Lower leg skin (tissue), 4 donors: ENCODE results near the gene CHCHD5. TPM values are rescaled to one million over a fixed set of nuclear protein-coding genes. Genes with fewer than 3 reads are reported as not detected.
A peak's percentile ranks its signal among the peaks of the same experiment; 100 is the strongest.

Experiments
- DNase-seq, 2 donors: peaks; one replicate each; pipeline ENCODE4 v3.0.0-alpha.2; 2019; ENCODE audit warnings: low spot score in 2 of 2
- H3K4me3 ChIP-seq: fragments of 200-600 bp; sonication (generic); 2 replicates; pipeline ENCODE4 v1.5.1; 2017; ENCODE audit warnings: mild to moderate bottlenecking, low read depth; ENCODE audit not compliant: poor library complexity, severe bottlenecking
- CTCF ChIP-seq, 3 donors: fragments of 450-650 bp; IDR thresholded peaks; one replicate each; pipeline ENCODE4 v1.5.1; 2016; ENCODE audit warnings: antibody characterized with exemption in 3 of 3, mild to moderate bottlenecking in 3 of 3, moderate library complexity in 2 of 3
- POLR2A ChIP-seq, 2 donors: fragments of 450-650 bp; IDR thresholded peaks; one replicate each; pipeline ENCODE4 v1.6.1; 2016 to 2017; ENCODE audit warnings: antibody characterized with exemption in 2 of 2, mild to moderate bottlenecking in 1 of 2, moderate library complexity in 1 of 2
- WGBS, 2 donors: methylation state at CpG; one replicate each; pipeline ENCODE4 v1.1.5; 2018; 5-methylcytosine and 5-hydroxymethylcytosine counted together
- intact Hi-C: fragments of 100-400 bp; cut with DNase I; formaldehyde crosslinking; loops from one replicate; pipeline ENCODE4 v1.15.0; 2023; ENCODE audit warnings: low total_unique reads
- total RNA-seq, 4 donors: library from RNA; depleted of rRNA; stranded (reverse); fragments of >200 nt; gene quantifications; one replicate each; pipeline ENCODE4 v1.1.0, GENCODE V29; 2016

CHCHD5 gene
- total RNA-seq, 4 donors from 2014 or later: 12.4 to 26.8 (median 24.1) TPM

GRCh38 chr2:112597537-112598322, 13.3 kb downstream of the CHCHD5 start:
- no peak for DNase-seq
- intact Hi-C loops: loop anchor here (2.0 kb wide), 1 partner anchor 127 kb away; no protein-coding TSS in a partner anchor
- 94 to 96% methylated on average over 10 of the region's 10 CpGs for WGBS, 2 donors
- TF ChIP-seq POLR2A (IDR thresholded peaks at IDR 0.05): no peak
- no peak for TF ChIP-seq CTCF (IDR thresholded peaks at IDR 0.05)
- H3K4me3 ChIP-seq: no peak overlapping the region

DNA sequence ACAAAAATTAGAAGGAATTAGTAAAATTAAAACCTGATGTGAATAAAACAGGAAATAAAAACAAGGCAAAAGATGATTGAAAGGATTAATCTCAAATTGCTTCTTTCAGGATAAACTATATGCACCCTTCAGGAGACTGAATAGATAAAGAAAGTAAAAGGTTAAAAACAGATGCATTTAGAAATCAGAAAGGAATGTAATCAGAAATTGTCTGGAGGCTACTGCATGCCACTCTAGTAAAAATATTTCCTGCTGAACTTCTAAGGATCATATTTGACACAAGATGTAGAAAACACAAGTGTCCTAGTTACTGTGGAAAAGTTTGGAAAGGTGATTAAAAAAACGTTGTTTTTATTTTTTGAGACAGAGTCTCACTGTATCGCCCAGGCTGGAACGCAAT, 16.2 kb downstream of the CHCHD5 start:
- no peak overlapping the region for H3K4me3 ChIP-seq
- intact Hi-C loops: no loop called here
- DNase-seq: no peak
- TF ChIP-seq POLR2A (IDR thresholded peaks at IDR 0.05) (no peak), CTCF (IDR thresholded peaks at IDR 0.05) (no peak)
- WGBS, 2 donors: 71 to 82% methylated on average over 3 of the region's 3 CpGs

DNA sequence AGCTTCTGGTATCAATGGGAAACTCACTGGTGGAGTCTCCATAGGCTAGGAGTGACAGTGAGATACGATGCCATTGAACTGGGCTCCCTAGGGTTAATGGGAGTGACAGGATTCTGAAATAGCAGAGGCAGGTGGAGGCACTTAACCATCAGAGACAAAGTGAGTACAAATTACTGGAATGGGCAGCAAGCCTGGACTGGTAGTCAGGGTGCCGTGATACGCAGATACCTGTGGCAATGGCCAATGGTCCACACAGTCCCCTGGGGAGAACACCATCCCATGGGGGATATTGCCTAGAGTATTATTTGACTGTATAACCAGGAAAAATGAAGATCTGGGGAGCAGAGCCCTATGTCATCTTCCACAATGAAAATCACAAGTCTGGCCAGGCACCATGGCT, 17.3 kb downstream of the CHCHD5 start:
- intact Hi-C loops: no loop called here
- TF ChIP-seq CTCF (IDR thresholded peaks at IDR 0.05): no peak
- TF ChIP-seq POLR2A (IDR thresholded peaks at IDR 0.05): no peak
- peak in 1 of 2 donors; percentile 42 for DNase-seq

GRCh38 chr2:112602917-112603316, 18.5 kb downstream of the CHCHD5 start:
- TF ChIP-seq POLR2A (IDR thresholded peaks at IDR 0.05): no peak
- intact Hi-C loops: no loop called here
- no peak overlapping the region for H3K4me3 ChIP-seq
- no peak for DNase-seq
- WGBS, 2 donors: 74 to 84% methylated on average over 3 of the region's 3 CpGs

More for the DNA sequence above, 17.3 kb downstream of the CHCHD5 start:
- 83 to 89% methylated on average over 3 of the region's 3 CpGs for WGBS, 2 donors
- H3K4me3 ChIP-seq: no peak overlapping the region

- intact Hi-C loops: no loop called here
- peak in 1 of 2 donors; percentile 49 for DNase-seq
- WGBS, 2 donors: 85 to 87% methylated on average over 2 of the region's 2 CpGs
- TF ChIP-seq POLR2A (IDR thresholded peaks at IDR 0.05): no peak
- no peak for TF ChIP-seq CTCF (IDR thresholded peaks at IDR 0.05)
- no peak overlapping the region for H3K4me3 ChIP-seq
Observed at GRCh38 chr2:112603731-112604130, 19.3 kb downstream of the CHCHD5 start.

GRCh38 chr2:112604952-112605351, 20.5 kb downstream of the CHCHD5 start:
- 67 to 82% methylated on average over 4 of the region's 4 CpGs for WGBS, 2 donors
- H3K4me3 ChIP-seq: no peak overlapping the region
- intact Hi-C loops: no loop called here
- peak in 1 of 2 donors; percentile 34 for DNase-seq
- TF ChIP-seq POLR2A (IDR thresholded peaks at IDR 0.05): no peak
- no peak for TF ChIP-seq CTCF (IDR thresholded peaks at IDR 0.05)
